ENCODE data around the gene NKG7.
A peak's percentile ranks its signal among the peaks of the same experiment; 100 is the strongest.
"Not testable (repeated sequence)": the region's sequence is repeated elsewhere in the genome, so short reads cannot be mapped to it uniquely, and the experiment has no call there.

The NKG7 gene

GRCh38 chr19:51417107-51417809 lies 44.8 kb upstream of the NKG7 start, which contains the start of gene SIGLEC10:
TSS of gene SIGLEC10 (minus strand) at chr19:51417642. CDS start at chr19:51417581, 61 bp downstream.
- peak; percentile 87 for DNase-seq (ENCODE audit: low spot score)
- no peak for TF ChIP-seq CTCF (IDR thresholded peaks at IDR 0.05; ENCODE audit: borderline replicate concordance, control extremely low read depth, extremely low read depth, insufficient read depth, missing control alignments)
- in situ Hi-C loops (cut with MboI; ENCODE audit: low sequenced_read_pairs, unreplicated experiment): no loop called here

GRCh38 chr19:51416422-51416821 lies 44.0 kb upstream of the NKG7 start:
- DNase-seq (ENCODE audit: low spot score); in situ Hi-C loops (cut with MboI; ENCODE audit: low sequenced_read_pairs, unreplicated experiment): not testable (repeated sequence)

GRCh38 chr19:51415187-51415586 lies 42.7 kb upstream of the NKG7 start:
- DNase-seq (ENCODE audit: low spot score): no peak
- in situ Hi-C loops (cut with MboI; ENCODE audit: low sequenced_read_pairs, unreplicated experiment): no loop called here
- TF ChIP-seq CTCF (IDR thresholded peaks at IDR 0.05; ENCODE audit: borderline replicate concordance, control extremely low read depth, extremely low read depth, insufficient read depth, missing control alignments): no peak

GRCh38 chr19:51410950-51411748 lies 38.7 kb upstream of the NKG7 start:
- no peak for TF ChIP-seq CTCF (IDR thresholded peaks at IDR 0.05; ENCODE audit: borderline replicate concordance, control extremely low read depth, extremely low read depth, insufficient read depth, missing control alignments)

GRCh38 chr19:51407511-51408131 lies 35.2 kb upstream of the NKG7 start:
- peak; percentile 51 for TF ChIP-seq CTCF (IDR thresholded peaks at IDR 0.05; ENCODE audit: borderline replicate concordance, control extremely low read depth, extremely low read depth, insufficient read depth, missing control alignments)
- in situ Hi-C loops (cut with MboI; ENCODE audit: low sequenced_read_pairs, unreplicated experiment): no loop called here
- peak; percentile 63 for DNase-seq (ENCODE audit: low spot score)

More at GRCh38 chr19:51410950-51411748, 38.7 kb upstream of the NKG7 start:
- DNase-seq (ENCODE audit: low spot score): no peak
- in situ Hi-C loops (cut with MboI; ENCODE audit: low sequenced_read_pairs, unreplicated experiment): no loop called here

GRCh38 chr19:51402117-51402516 lies 29.7 kb upstream of the NKG7 start:
- in situ Hi-C loops (cut with MboI; ENCODE audit: low sequenced_read_pairs, unreplicated experiment): no loop called here
- TF ChIP-seq CTCF (IDR thresholded peaks at IDR 0.05; ENCODE audit: borderline replicate concordance, control extremely low read depth, extremely low read depth, insufficient read depth, missing control alignments): no peak
- DNase-seq (ENCODE audit: low spot score): no peak

- in situ Hi-C loops (cut with MboI; ENCODE audit: low sequenced_read_pairs, unreplicated experiment); DNase-seq (ENCODE audit: low spot score): not testable (repeated sequence)
Observed at GRCh38 chr19:51399936-51400335, 27.5 kb upstream of the NKG7 start.

All from GM13976 (cell line).